Astrocyte (in vitro differentiated cells and primary cell): ENCODE results near the gene JMJD6.
"Not testable (repeated sequence)": the region's sequence is repeated elsewhere in the genome, so short reads cannot be mapped to it uniquely, and the experiment has no call there.

Experiments
- EZH2 ChIP-seq: IDR thresholded peaks from 2 replicates; pipeline ENCODE4 v1.6.1; 2012; ENCODE audit warnings: mild to moderate bottlenecking, low read length, inconsistent platforms; ENCODE audit not compliant: insufficient read depth
- TF ChIP-seq, protein P1 (sequence below): IDR thresholded peaks from 2 replicates; pipeline ENCODE4 v1.5.1; 2011; ENCODE audit warnings: low read depth, mild to moderate bottlenecking, inconsistent platforms, low read length, moderate library complexity; ENCODE audit not compliant: insufficient read depth

DNA sequence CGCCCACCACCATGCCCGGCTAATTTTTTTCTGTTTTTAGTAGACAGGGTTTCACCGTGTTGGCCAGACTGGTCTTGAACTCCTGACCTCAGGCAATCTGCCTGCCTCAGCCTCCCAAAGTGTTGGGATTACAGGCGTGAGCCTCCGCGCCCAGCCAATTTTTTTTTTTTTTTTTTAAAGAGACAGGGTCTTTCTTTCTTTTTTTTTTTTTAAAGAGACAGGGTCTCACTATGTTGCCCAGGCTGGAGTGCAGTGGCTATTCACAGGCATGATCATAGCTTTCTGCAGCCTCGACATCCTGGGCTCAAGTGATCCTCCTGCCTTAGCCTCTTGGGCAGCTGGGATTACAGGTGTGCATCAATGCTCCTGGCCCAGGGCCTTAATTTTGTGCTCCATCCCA, 14.1 kb downstream of the JMJD6 start:
- TF ChIP-seq, protein P1, sequence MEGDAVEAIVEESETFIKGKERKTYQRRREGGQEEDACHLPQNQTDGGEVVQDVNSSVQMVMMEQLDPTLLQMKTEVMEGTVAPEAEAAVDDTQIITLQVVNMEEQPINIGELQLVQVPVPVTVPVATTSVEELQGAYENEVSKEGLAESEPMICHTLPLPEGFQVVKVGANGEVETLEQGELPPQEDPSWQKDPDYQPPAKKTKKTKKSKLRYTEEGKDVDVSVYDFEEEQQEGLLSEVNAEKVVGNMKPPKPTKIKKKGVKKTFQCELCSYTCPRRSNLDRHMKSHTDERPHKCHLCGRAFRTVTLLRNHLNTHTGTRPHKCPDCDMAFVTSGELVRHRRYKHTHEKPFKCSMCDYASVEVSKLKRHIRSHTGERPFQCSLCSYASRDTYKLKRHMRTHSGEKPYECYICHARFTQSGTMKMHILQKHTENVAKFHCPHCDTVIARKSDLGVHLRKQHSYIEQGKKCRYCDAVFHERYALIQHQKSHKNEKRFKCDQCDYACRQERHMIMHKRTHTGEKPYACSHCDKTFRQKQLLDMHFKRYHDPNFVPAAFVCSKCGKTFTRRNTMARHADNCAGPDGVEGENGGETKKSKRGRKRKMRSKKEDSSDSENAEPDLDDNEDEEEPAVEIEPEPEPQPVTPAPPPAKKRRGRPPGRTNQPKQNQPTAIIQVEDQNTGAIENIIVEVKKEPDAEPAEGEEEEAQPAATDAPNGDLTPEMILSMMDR, result not testable (repeated sequence)
- TF ChIP-seq EZH2, result not testable (repeated sequence)
